Type B pancreatic cell (in vitro differentiated cells): ENCODE measurements around the gene NSUN7. TPM values are rescaled to one million over a fixed set of nuclear protein-coding genes. Genes with fewer than 3 reads are reported as not detected.

ENCODE experiments used
- DNase-seq: peaks from one replicate; pipeline ENCODE4 v3.0.0; 2021; ENCODE audit warnings: mixed read lengths; ENCODE audit not compliant: unreplicated experiment; ENCODE audit errors: extremely low spot score
- H3K27ac Mint-ChIP-seq: 2 replicates; pipeline ENCODE4 v1.8.0; 2021; ENCODE audit warnings: mild to moderate bottlenecking, mixed read lengths
- H3K27me3 Mint-ChIP-seq: 2 replicates; pipeline ENCODE4 v1.8.0; 2021; ENCODE audit warnings: mixed read lengths
- H3K36me3 Mint-ChIP-seq: 2 replicates; pipeline ENCODE4 v1.8.0; 2021; ENCODE audit warnings: mixed read lengths
- H3K4me1 Mint-ChIP-seq: one replicate; pipeline ENCODE4 v1.8.0; 2021; ENCODE audit warnings: mixed read lengths; ENCODE audit not compliant: unreplicated experiment
- H3K4me3 Mint-ChIP-seq: 2 replicates; pipeline ENCODE4 v1.8.0; 2021; ENCODE audit warnings: mild to moderate bottlenecking, mixed read lengths
- H3K9me3 Mint-ChIP-seq: 2 replicates; pipeline ENCODE4 v1.8.0; 2021; ENCODE audit warnings: mixed read lengths
- CTCF ChIP-seq: fragments of 200-600 bp; sonication (generic); conservative IDR thresholded peaks from 2 replicates; pipeline ENCODE4 v1.5.0; 2021; ENCODE audit warnings: antibody characterized with exemption, mild to moderate bottlenecking
- total RNA-seq: library from RNA; stranded (reverse); gene quantifications from 2 replicates; pipeline ENCODE4 v1.2.1, GENCODE V29; 2021; ENCODE audit warnings: low replicate concordance

Gene NSUN7
- total RNA-seq, 1 donor from 2014 or later = 8.3 TPM

- Mint-ChIP-seq H3K4me1 (no peaks in the 10 kb centered on the region), H3K36me3 (peaks cover 13% of the 10 kb centered on the region), H3K27me3 (no peaks in the 10 kb centered on the region), H3K4me3 (no peak overlapping the region), H3K9me3 (peaks cover 5% of the 10 kb centered on the region), H3K27ac (no peak overlapping the region)
- no peak for TF ChIP-seq CTCF
- no peak for DNase-seq
Observed at GRCh38 chr4:40778090-40778489, 28.3 kb downstream of the NSUN7 start.

- H3K27me3 Mint-ChIP-seq = no peaks in the 10 kb centered on the region
- no peak overlapping the region for H3K4me3 Mint-ChIP-seq
- no peak for TF ChIP-seq CTCF
Observed at GRCh38 chr4:40782876-40783275, 33.1 kb downstream of the NSUN7 start.

GRCh38 chr4:40785727-40786126 is 36.0 kb downstream of the NSUN7 start:
- Mint-ChIP-seq H3K27me3 (no peaks in the 10 kb centered on the region), H3K27ac (no peak overlapping the region), H3K9me3 (no peaks in the 10 kb centered on the region), H3K4me1 (no peaks in the 10 kb centered on the region), H3K4me3 (no peak overlapping the region), H3K36me3 (no peaks in the 10 kb centered on the region)
- DNase-seq = no peak
- no peak for TF ChIP-seq CTCF

More at GRCh38 chr4:40782876-40783275, 33.1 kb downstream of the NSUN7 start:
- Mint-ChIP-seq H3K27ac (no peak overlapping the region), H3K4me1 (no peaks in the 10 kb centered on the region), H3K9me3 (peaks cover 3% of the 10 kb centered on the region), H3K36me3 (peaks cover 8% of the 10 kb centered on the region)
- no peak for DNase-seq

- Mint-ChIP-seq H3K4me1 (no peaks in the 10 kb centered on the region), H3K4me3 (no peak overlapping the region), H3K27ac (no peak overlapping the region), H3K9me3 (no peaks in the 10 kb centered on the region), H3K36me3 (no peaks in the 10 kb centered on the region), H3K27me3 (no peaks in the 10 kb centered on the region)
- DNase-seq = no peak
- no peak for TF ChIP-seq CTCF
Observed at GRCh38 chr4:40788331-40788730, 38.6 kb downstream of the NSUN7 start.

- no peak overlapping the region for H3K27ac Mint-ChIP-seq
- no peak overlapping the region for H3K4me3 Mint-ChIP-seq
- no peak for DNase-seq
- H3K27me3 Mint-ChIP-seq = no peaks in the 10 kb centered on the region
- TF ChIP-seq CTCF = no peak
- no peaks in the 10 kb centered on the region for H3K4me1 Mint-ChIP-seq
- H3K9me3 Mint-ChIP-seq = no peaks in the 10 kb centered on the region
- no peaks in the 10 kb centered on the region for H3K36me3 Mint-ChIP-seq
Observed at GRCh38 chr4:40789031-40789430, 39.3 kb downstream of the NSUN7 start.

- TF ChIP-seq CTCF = no peak
- no peak overlapping the region for H3K4me3 Mint-ChIP-seq
- no peaks in the 10 kb centered on the region for H3K27me3 Mint-ChIP-seq
- no peaks in the 10 kb centered on the region for H3K36me3 Mint-ChIP-seq
- H3K9me3 Mint-ChIP-seq = no peaks in the 10 kb centered on the region
- no peak for DNase-seq
- H3K27ac Mint-ChIP-seq = no peak overlapping the region
- no peaks in the 10 kb centered on the region for H3K4me1 Mint-ChIP-seq
Observed at GRCh38 chr4:40789771-40790170, 40.0 kb downstream of the NSUN7 start.
